ENCODE measurements around the gene TTC34. TPM values are rescaled to one million over a fixed set of nuclear protein-coding genes. Genes with fewer than 3 reads are reported as not detected.

Gene TTC34
- total RNA-seq, 1 donor from 2014 or later: 0.09 TPM

- no peaks in the 10 kb centered on the region for H3K36me3 ChIP-seq
- H3K4me3 Mint-ChIP-seq: no peak overlapping the region
- no peaks in the 10 kb centered on the region for H3K79me2 ChIP-seq (ENCODE audit: low read depth)
- no peak overlapping the region for H3K4me3 ChIP-seq
- H3K9me3 Mint-ChIP-seq: peaks cover 10% of the 10 kb centered on the region
- no peaks in the 10 kb centered on the region for H3K27me3 ChIP-seq
- H3K4me2 ChIP-seq: no peak overlapping the region
- TF ChIP-seq CTCF (IDR thresholded peaks at IDR 0.05): no peak
- TF ChIP-seq EZH2 (IDR thresholded peaks at IDR 0.05): no peak
- no peak for TF ChIP-seq EZH2phosphoT487 (IDR thresholded peaks at IDR 0.05)
- no peaks in the 10 kb centered on the region for H4K20me1 ChIP-seq (ENCODE audit: low read depth)
- no peak overlapping the region for H3K27ac ChIP-seq
- no peaks in the 10 kb centered on the region for H3F3A ChIP-seq (ENCODE audit: low read depth)
- H3K4me1 ChIP-seq: no peaks in the 10 kb centered on the region
- DNase-seq (ENCODE audit: low spot score): no peak
- H3K27ac Mint-ChIP-seq: no peak overlapping the region
- no peak overlapping the region for H3K9ac ChIP-seq
- no peaks in the 10 kb centered on the region for H3K4me1 Mint-ChIP-seq
- no peak overlapping the region for H2AFZ ChIP-seq (replicated peaks)
- peaks cover 10% of the 10 kb centered on the region for H3K9me3 ChIP-seq (ENCODE audit: low read depth)
- no peaks in the 10 kb centered on the region for H3K36me3 Mint-ChIP-seq
- H3K27me3 Mint-ChIP-seq (ENCODE audit: insufficient read depth, low read depth): peaks cover 3% of the 10 kb centered on the region
Measured at GRCh38 chr1:2797741-2798016, 3.8 kb downstream of the TTC34 start.

GRCh38 chr1:2796890-2797740, 4.4 kb downstream of the TTC34 start:
- H3K4me2 ChIP-seq: no peak overlapping the region
- no peaks in the 10 kb centered on the region for H3K27me3 ChIP-seq
- no peak overlapping the region for H3K9ac ChIP-seq
- no peak for DNase-seq (ENCODE audit: low spot score)
- H3K9me3 ChIP-seq (ENCODE audit: low read depth): peaks cover 14% of the 10 kb centered on the region
- no peak overlapping the region for H3K27ac ChIP-seq
- no peaks in the 10 kb centered on the region for H3K36me3 ChIP-seq
- Mint-ChIP-seq H3K36me3 (no peaks in the 10 kb centered on the region), H3K27me3 (ENCODE audit: insufficient read depth, low read depth) (peaks cover 3% of the 10 kb centered on the region), H3K27ac (peak overlapping the region; percentile 42), H3K4me3 (no peak overlapping the region), H3K9me3 (peaks cover 16% of the 10 kb centered on the region), H3K4me1 (no peaks in the 10 kb centered on the region)
- TF ChIP-seq EZH2phosphoT487 (IDR thresholded peaks at IDR 0.05): no peak
- no peak for TF ChIP-seq EZH2 (IDR thresholded peaks at IDR 0.05)
- TF ChIP-seq CTCF (IDR thresholded peaks at IDR 0.05): no peak
- no peak overlapping the region for H3K4me3 ChIP-seq
- H3K79me2 ChIP-seq (ENCODE audit: low read depth): no peaks in the 10 kb centered on the region
- H2AFZ ChIP-seq (replicated peaks): no peak overlapping the region
- H3F3A ChIP-seq (ENCODE audit: low read depth): no peaks in the 10 kb centered on the region
- no peaks in the 10 kb centered on the region for H4K20me1 ChIP-seq (ENCODE audit: low read depth)
- H3K4me1 ChIP-seq: no peaks in the 10 kb centered on the region

GRCh38 chr1:2795926-2796325, 5.6 kb downstream of the TTC34 start:
- no peak for DNase-seq (ENCODE audit: low spot score)
- Histone ChIP-seq H3K9ac (no peak overlapping the region), H3K27ac (no peak overlapping the region), H3F3A (ENCODE audit: low read depth) (no peaks in the 10 kb centered on the region), H2AFZ (replicated peaks) (no peak overlapping the region), H3K27me3 (no peaks in the 10 kb centered on the region), H3K79me2 (ENCODE audit: low read depth) (no peaks in the 10 kb centered on the region), H3K9me3 (ENCODE audit: low read depth) (peaks cover 14% of the 10 kb centered on the region), H3K4me3 (no peak overlapping the region), H3K4me2 (no peak overlapping the region), H3K36me3 (no peaks in the 10 kb centered on the region), H3K4me1 (no peaks in the 10 kb centered on the region), H4K20me1 (ENCODE audit: low read depth) (no peaks in the 10 kb centered on the region)
- Mint-ChIP-seq H3K9me3 (peaks cover 24% of the 10 kb centered on the region), H3K27ac (no peak overlapping the region), H3K4me3 (no peak overlapping the region), H3K27me3 (ENCODE audit: insufficient read depth, low read depth) (peaks cover 3% of the 10 kb centered on the region), H3K36me3 (no peaks in the 10 kb centered on the region), H3K4me1 (no peaks in the 10 kb centered on the region)
- no peak for TF ChIP-seq CTCF (IDR thresholded peaks at IDR 0.05)
- no peak for TF ChIP-seq EZH2phosphoT487 (IDR thresholded peaks at IDR 0.05)

All from neural progenitor cell (in vitro differentiated cells).